Gastroesophageal sphincter (tissue), 4 donors: ENCODE results near the gene CNTN5. TPM values are rescaled to one million over a fixed set of nuclear protein-coding genes. Genes with fewer than 3 reads are reported as not detected.

ENCODE experiments used
- ATAC-seq: fragments of 150-250 bp; one replicate; pipeline ENCODE4 v1.9.1; 2016; ENCODE audit warnings: mild to moderate bottlenecking, moderate library complexity
- H3K27ac ChIP-seq, 4 donors: fragments of 200-600 bp; sonication (generic) in 3 of 4; 1 replicate in 3 of 4; 2 replicates in 1 of 4; pipeline ENCODE4 v1.5.1; 2016 to 2019
- H3K27me3 ChIP-seq: fragments of 200-600 bp; sonication (generic); one replicate; pipeline ENCODE4 v1.5.1; 2019
- H3K36me3 ChIP-seq, 2 donors: fragments of 200-600 bp; sonication (generic); one replicate each; pipeline ENCODE4 v1.5.1; 2019; ENCODE audit warnings: control low read depth in 1 of 2
- H3K4me1 ChIP-seq, 3 donors: fragments of 200-600 bp; sonication (generic); 1 replicate in 2 of 3; 2 replicates in 1 of 3; pipeline ENCODE4 v1.5.1; 2016 to 2019; ENCODE audit warnings: control low read depth in 2 of 3
- H3K4me3 ChIP-seq, 2 donors: fragments of 200-600 bp; sonication (generic); one replicate each; pipeline ENCODE4 v1.5.1; 2019; ENCODE audit warnings: mild to moderate bottlenecking in 1 of 2, moderate library complexity in 1 of 2
- H3K9me3 ChIP-seq, 3 donors: fragments of 200-600 bp; sonication (generic); one replicate each; pipeline ENCODE4 v1.5.1; 2017 to 2019; ENCODE audit warnings: control low read depth in 2 of 3
- EP300 ChIP-seq: sonication (generic); formaldehyde crosslinking; IDR thresholded peaks from one replicate; pipeline ENCODE4 v1.6.1; 2017; ENCODE audit warnings: antibody characterized with exemption, mild to moderate bottlenecking
- POLR2A ChIP-seq, 2 donors: fragments of 450-650 bp; IDR thresholded peaks; one replicate each; pipeline ENCODE4 v1.6.1; 2017; ENCODE audit warnings: antibody characterized with exemption in 2 of 2, mild to moderate bottlenecking in 2 of 2, moderate library complexity in 1 of 2
- POLR2AphosphoS5 ChIP-seq: sonication (generic); formaldehyde crosslinking; IDR thresholded peaks from one replicate; pipeline ENCODE4 v1.6.1; 2017; ENCODE audit warnings: antibody characterized with exemption
- WGBS, 2 donors: methylation state at CpG; one replicate each; pipeline ENCODE4 v1.1.5; 2018; ENCODE audit warnings: low coverage in 1 of 2; 5-methylcytosine and 5-hydroxymethylcytosine counted together
- total RNA-seq, 4 donors: library from RNA; depleted of rRNA; stranded (reverse); fragments of >200 nt; gene quantifications; one replicate each; pipeline ENCODE4 v1.1.0, GENCODE V29; 2016
- TF ChIP-seq, protein P1 (sequence below), 4 experiments: fragments of 200-600 bp in 2 of 4; fragments of 450-650 bp in 2 of 4; sonication (generic) in 1 of 4; IDR thresholded peaks; one replicate each; pipeline ENCODE4 v1.5.1; 2017 to 2019; ENCODE audit warnings: antibody characterized with exemption in 4 of 4, mild to moderate bottlenecking in 2 of 4, moderate library complexity in 2 of 4

Gene CNTN5
- total RNA-seq, 4 donors from 2014 or later, result 0.16 TPM; not detected in 3

DNA sequence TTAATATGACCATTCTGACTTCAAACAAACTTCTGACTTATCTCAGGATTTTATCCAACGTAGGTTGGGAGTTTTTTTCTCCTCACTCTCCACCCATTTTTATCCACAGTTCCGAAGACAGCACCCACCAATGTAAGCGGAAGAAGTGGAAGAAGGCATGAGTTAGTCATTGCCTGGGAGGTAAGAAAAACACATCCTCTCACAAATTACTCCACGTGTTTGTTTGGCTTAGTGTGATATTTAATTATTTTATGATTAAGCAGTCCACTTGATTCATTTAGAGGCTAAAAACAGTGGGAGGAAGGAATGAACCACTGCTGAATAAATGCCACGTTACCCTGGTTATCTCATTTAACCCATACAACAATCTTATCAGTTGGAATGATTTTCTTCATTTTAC, 1276.8 kb downstream of the CNTN5 start:
- Histone ChIP-seq H3K9me3 (no peaks in the 10 kb centered on the region), H3K36me3 (no peaks in the 10 kb centered on the region), H3K27me3 (no peaks in the 10 kb centered on the region), H3K4me1 (no peaks in the 10 kb centered on the region), H3K4me3 (no peak overlapping the region), H3K27ac (no peak overlapping the region)
- TF ChIP-seq EP300 (no peak), POLR2AphosphoS5 (no peak), POLR2A (IDR thresholded peaks at IDR 0.05) (no peak)
- TF ChIP-seq, protein P1, sequence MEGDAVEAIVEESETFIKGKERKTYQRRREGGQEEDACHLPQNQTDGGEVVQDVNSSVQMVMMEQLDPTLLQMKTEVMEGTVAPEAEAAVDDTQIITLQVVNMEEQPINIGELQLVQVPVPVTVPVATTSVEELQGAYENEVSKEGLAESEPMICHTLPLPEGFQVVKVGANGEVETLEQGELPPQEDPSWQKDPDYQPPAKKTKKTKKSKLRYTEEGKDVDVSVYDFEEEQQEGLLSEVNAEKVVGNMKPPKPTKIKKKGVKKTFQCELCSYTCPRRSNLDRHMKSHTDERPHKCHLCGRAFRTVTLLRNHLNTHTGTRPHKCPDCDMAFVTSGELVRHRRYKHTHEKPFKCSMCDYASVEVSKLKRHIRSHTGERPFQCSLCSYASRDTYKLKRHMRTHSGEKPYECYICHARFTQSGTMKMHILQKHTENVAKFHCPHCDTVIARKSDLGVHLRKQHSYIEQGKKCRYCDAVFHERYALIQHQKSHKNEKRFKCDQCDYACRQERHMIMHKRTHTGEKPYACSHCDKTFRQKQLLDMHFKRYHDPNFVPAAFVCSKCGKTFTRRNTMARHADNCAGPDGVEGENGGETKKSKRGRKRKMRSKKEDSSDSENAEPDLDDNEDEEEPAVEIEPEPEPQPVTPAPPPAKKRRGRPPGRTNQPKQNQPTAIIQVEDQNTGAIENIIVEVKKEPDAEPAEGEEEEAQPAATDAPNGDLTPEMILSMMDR (IDR thresholded peaks at IDR 0.05), result no peak
- 39 to 67% methylated on average over 4 to 5 of the region's 5 CpGs for WGBS, 2 donors
- no peak for ATAC-seq

GRCh38 chr11:100302824-100303223, 1282.1 kb downstream of the CNTN5 start:
- Histone ChIP-seq H3K36me3 (no peaks in the 10 kb centered on the region), H3K4me1 (no peaks in the 10 kb centered on the region), H3K9me3 (no peaks in the 10 kb centered on the region), H3K4me3 (no peak overlapping the region), H3K27ac (no peak overlapping the region), H3K27me3 (no peaks in the 10 kb centered on the region)
- no peak for ATAC-seq
- 76 to 78% methylated on average over 3 of the region's 3 CpGs for WGBS, 2 donors
- no peak for TF ChIP-seq POLR2A (IDR thresholded peaks at IDR 0.05)
- TF ChIP-seq POLR2AphosphoS5, result no peak
- no peak for TF ChIP-seq EP300
- TF ChIP-seq, protein P1 (IDR thresholded peaks at IDR 0.05), result no peak

DNA sequence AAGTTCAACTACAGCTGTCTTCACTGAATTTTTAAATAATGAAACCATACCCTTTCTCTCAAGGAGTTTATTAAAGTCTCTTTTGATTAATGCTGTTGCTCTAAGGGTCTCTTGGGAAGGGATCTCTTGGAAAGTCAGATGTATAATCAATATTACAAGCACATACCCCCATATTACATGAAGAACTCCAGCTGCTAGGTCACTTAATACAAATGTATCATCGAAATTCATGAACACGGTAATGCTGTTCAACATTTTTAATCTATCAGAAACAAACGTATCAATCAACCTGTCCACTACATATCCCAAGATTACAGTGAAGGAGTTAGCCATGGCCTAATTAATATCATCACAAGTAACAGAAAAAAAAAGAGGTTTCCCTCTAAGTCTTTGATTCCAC, 1283.1 kb downstream of the CNTN5 start:
- ATAC-seq, result no peak
- no peaks in the 10 kb centered on the region for H3K9me3 ChIP-seq
- 55 to 76% methylated on average over 3 of the region's 3 CpGs for WGBS, 2 donors
- no peak overlapping the region for H3K4me3 ChIP-seq
- H3K27me3 ChIP-seq, result no peaks in the 10 kb centered on the region
- TF ChIP-seq POLR2A (IDR thresholded peaks at IDR 0.05) (no peak), POLR2AphosphoS5 (no peak), EP300 (no peak)
- TF ChIP-seq, protein P1 (IDR thresholded peaks at IDR 0.05), result no peak
- H3K27ac ChIP-seq, result no peak overlapping the region
- no peaks in the 10 kb centered on the region for H3K36me3 ChIP-seq
- H3K4me1 ChIP-seq, result no peaks in the 10 kb centered on the region

DNA sequence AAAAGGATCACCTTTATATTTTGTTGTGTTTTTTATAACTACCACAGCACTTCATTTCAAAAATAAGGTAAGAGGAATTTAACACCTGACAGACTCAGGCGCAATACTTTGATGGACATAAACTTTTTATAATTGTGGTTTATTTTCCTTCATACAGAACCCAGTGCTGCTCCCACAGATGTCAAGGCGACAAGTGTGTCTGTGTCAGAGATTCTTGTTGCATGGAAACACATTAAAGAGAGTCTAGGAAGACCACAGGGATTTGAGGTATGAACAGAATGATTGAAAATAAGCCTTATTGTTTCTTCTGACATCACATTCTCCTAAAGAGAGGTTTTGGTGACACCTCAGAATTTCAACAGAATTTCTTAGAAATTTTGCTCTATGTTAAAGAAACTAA, 1287.5 kb downstream of the CNTN5 start:
- Histone ChIP-seq H3K36me3 (no peaks in the 10 kb centered on the region), H3K4me3 (no peak overlapping the region), H3K4me1 (no peaks in the 10 kb centered on the region), H3K9me3 (no peaks in the 10 kb centered on the region), H3K27ac (no peak overlapping the region), H3K27me3 (no peaks in the 10 kb centered on the region)
- WGBS, 2 donors, result 80 to 95% methylated on average over 2 of the region's 2 CpGs
- no peak for TF ChIP-seq POLR2AphosphoS5
- ATAC-seq, result no peak

DNA sequence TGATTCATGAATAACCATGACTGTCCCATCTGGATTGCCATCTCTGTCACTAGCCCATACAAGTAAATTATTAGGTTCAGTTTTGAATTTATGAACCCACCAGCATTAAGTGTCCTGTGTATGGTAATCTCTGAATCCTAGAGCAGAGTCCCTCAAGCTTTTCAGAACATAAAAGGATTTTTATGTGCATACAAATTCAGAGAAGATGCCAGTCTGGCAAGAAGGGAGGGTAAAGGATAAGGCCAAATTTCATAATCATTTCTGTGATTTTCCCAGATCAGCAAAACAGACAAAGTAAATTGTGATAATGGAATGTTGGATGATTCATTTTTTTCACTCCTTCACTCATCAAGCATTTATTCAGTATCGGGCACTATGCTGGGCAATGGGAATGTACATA, 1295.2 kb downstream of the CNTN5 start:
- no peak for ATAC-seq
- Histone ChIP-seq H3K4me1 (no peaks in the 10 kb centered on the region), H3K9me3 (no peaks in the 10 kb centered on the region), H3K4me3 (no peak overlapping the region), H3K27ac (no peak overlapping the region), H3K36me3 (no peaks in the 10 kb centered on the region), H3K27me3 (no peaks in the 10 kb centered on the region)
- WGBS, 2 donors, result 89 to 100% methylated on average over 1 of the region's 1 CpG
- TF ChIP-seq POLR2A (IDR thresholded peaks at IDR 0.05) (no peak), POLR2AphosphoS5 (no peak), EP300 (no peak)
- TF ChIP-seq, protein P1 (IDR thresholded peaks at IDR 0.05), result no peak

GRCh38 chr11:100316952-100317351, 1296.2 kb downstream of the CNTN5 start:
- ATAC-seq, result no peak
- no peaks in the 10 kb centered on the region for H3K4me1 ChIP-seq
- no peaks in the 10 kb centered on the region for H3K27me3 ChIP-seq

More at GRCh38 chr11:100316952-100317351, 1296.2 kb downstream of the CNTN5 start:
- Histone ChIP-seq H3K9me3 (no peaks in the 10 kb centered on the region), H3K27ac (no peak overlapping the region), H3K36me3 (no peaks in the 10 kb centered on the region), H3K4me3 (no peak overlapping the region)
- TF ChIP-seq EP300, result no peak
- 59 to 63% methylated on average over 2 to 3 of the region's 3 CpGs for WGBS, 2 donors
